Upper lobe of left lung (tissue), 4 donors: ENCODE results near the gene SUDS3.

ENCODE experiments used
- POLR2A ChIP-seq, 4 donors: fragments of 450-650 bp; IDR thresholded peaks; one replicate each; pipeline ENCODE4 v1.5.1; 2016 to 2017; ENCODE audit warnings: antibody characterized with exemption in 4 of 4, mild to moderate bottlenecking in 2 of 4
- TF ChIP-seq, protein P1 (sequence below), 6 experiments: fragments of 450-650 bp in 4 of 6; fragments of 200-600 bp in 2 of 6; sonication (generic) in 2 of 6; IDR thresholded peaks; one replicate each; pipeline ENCODE4 v1.5.1; 2016 to 2019; ENCODE audit warnings: antibody characterized with exemption in 6 of 6

DNA sequence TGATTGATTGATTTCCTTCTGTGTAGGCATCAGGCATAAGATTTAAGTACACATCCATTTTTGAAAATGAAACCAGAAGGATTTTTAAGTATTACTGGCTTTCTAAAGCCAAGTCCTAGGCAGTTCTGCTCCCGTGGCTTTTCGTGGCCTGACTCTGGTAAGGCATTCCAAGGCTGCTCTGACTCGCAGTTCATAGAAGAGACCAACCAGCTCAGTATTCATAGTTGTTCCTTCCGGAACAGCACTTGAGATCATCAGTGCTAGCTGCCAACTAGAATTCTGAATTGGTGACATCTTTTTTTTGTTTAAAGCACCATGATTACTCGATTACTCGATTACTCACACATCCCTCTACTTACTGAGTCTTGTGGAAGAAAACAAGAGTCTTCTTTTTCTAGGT, 25.9 kb downstream of the SUDS3 start:
- TF ChIP-seq POLR2A (IDR thresholded peaks at IDR 0.05) = no peak
- TF ChIP-seq, protein P1, sequence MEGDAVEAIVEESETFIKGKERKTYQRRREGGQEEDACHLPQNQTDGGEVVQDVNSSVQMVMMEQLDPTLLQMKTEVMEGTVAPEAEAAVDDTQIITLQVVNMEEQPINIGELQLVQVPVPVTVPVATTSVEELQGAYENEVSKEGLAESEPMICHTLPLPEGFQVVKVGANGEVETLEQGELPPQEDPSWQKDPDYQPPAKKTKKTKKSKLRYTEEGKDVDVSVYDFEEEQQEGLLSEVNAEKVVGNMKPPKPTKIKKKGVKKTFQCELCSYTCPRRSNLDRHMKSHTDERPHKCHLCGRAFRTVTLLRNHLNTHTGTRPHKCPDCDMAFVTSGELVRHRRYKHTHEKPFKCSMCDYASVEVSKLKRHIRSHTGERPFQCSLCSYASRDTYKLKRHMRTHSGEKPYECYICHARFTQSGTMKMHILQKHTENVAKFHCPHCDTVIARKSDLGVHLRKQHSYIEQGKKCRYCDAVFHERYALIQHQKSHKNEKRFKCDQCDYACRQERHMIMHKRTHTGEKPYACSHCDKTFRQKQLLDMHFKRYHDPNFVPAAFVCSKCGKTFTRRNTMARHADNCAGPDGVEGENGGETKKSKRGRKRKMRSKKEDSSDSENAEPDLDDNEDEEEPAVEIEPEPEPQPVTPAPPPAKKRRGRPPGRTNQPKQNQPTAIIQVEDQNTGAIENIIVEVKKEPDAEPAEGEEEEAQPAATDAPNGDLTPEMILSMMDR (IDR thresholded peaks at IDR 0.05) = no peak
